Smooth muscle cell (in vitro differentiated cells): ENCODE data around the gene PHACTR1. TPM values are rescaled to one million over a fixed set of nuclear protein-coding genes. Genes with fewer than 3 reads are reported as not detected.

ENCODE experiments used
- DNase-seq: peaks from one replicate; lab custom pipeline; 2025; ENCODE audit not compliant: unreplicated experiment; lab: John Stamatoyannopoulos, UW
- H2AFZ ChIP-seq: fragments of 200-600 bp; sonication (generic); 2 replicates; pipeline ENCODE4 v1.6.0; 2016; ENCODE audit warnings: antibody characterized with exemption, low read depth, mild to moderate bottlenecking
- H3F3A ChIP-seq: fragments of 200-600 bp; sonication (generic); 2 replicates; pipeline ENCODE4 v1.6.0; 2017; ENCODE audit warnings: antibody characterized with exemption, low read depth
- H3K27ac ChIP-seq: fragments of 200-600 bp; sonication (generic); 2 replicates; pipeline ENCODE4 v1.5.1; 2016; ENCODE audit warnings: low read depth, mild to moderate bottlenecking
- H3K27me3 ChIP-seq: fragments of 200-600 bp; sonication (generic); 2 replicates; pipeline ENCODE4 v1.6.1; 2016; ENCODE audit warnings: low read depth, mild to moderate bottlenecking
- H3K36me3 ChIP-seq: fragments of 200-600 bp; sonication (generic); 2 replicates; pipeline ENCODE4 v1.5.1; 2016; ENCODE audit warnings: low read depth
- H3K4me1 ChIP-seq: fragments of 200-600 bp; sonication (generic); 2 replicates; pipeline ENCODE4 v1.5.1; 2016; ENCODE audit warnings: low read depth
- H3K4me2 ChIP-seq: fragments of 200-600 bp; sonication (generic); 2 replicates; pipeline ENCODE4 v1.6.0; 2016; ENCODE audit warnings: mild to moderate bottlenecking
- H3K4me3 ChIP-seq: fragments of 200-600 bp; sonication (generic); 2 replicates; pipeline ENCODE4 v1.5.1; 2016; ENCODE audit warnings: mild to moderate bottlenecking
- H3K79me2 ChIP-seq: fragments of 200-600 bp; sonication (generic); 2 replicates; pipeline ENCODE4 v1.6.0; 2016; ENCODE audit warnings: low read depth, mild to moderate bottlenecking
- H3K9ac ChIP-seq: fragments of 200-600 bp; sonication (generic); 2 replicates; pipeline ENCODE4 v1.6.0; 2016; ENCODE audit warnings: low read depth
- H3K9me3 ChIP-seq: fragments of 200-600 bp; sonication (generic); replicated peaks from 2 replicates; pipeline ENCODE4 v1.5.1; 2016; ENCODE audit warnings: low read depth
- H4K20me1 ChIP-seq: fragments of 200-600 bp; sonication (generic); 2 replicates; pipeline ENCODE4 v1.6.0; 2016; ENCODE audit warnings: low read depth
- WGBS: methylation state at CpG from one replicate; pipeline ENCODE4 v1.1.7; 2016; ENCODE audit warnings: low lambda C conversion rate; 5-methylcytosine and 5-hydroxymethylcytosine counted together
- polyA plus RNA-seq: library from polyadenylated mRNA; unstranded; fragments of >200 nt; fragmentation: Nextera tagmentation; extraction: Ambion mirVana; gene quantifications from 2 replicates; pipeline ENCODE4 v1.2.1, GENCODE V29; 2016
- total RNA-seq: library from RNA; depleted of rRNA; stranded (reverse); fragments of >200 nt; gene quantifications from 2 replicates; pipeline ENCODE4 v1.2.3, GENCODE V29; 2014
- TF ChIP-seq, protein P1 (sequence below): fragments of 200-600 bp; sonication (generic); IDR thresholded peaks from 2 replicates; pipeline ENCODE4 v1.5.1; 2017; ENCODE audit warnings: borderline replicate concordance, mild to moderate bottlenecking, antibody characterized with exemption; ENCODE audit not compliant: insufficient read depth, poor library complexity, severe bottlenecking

PHACTR1 gene
- total and polyA plus RNA-seq, 2 experiments from 2014 or later: 0.09 to 0.67 TPM

DNA sequence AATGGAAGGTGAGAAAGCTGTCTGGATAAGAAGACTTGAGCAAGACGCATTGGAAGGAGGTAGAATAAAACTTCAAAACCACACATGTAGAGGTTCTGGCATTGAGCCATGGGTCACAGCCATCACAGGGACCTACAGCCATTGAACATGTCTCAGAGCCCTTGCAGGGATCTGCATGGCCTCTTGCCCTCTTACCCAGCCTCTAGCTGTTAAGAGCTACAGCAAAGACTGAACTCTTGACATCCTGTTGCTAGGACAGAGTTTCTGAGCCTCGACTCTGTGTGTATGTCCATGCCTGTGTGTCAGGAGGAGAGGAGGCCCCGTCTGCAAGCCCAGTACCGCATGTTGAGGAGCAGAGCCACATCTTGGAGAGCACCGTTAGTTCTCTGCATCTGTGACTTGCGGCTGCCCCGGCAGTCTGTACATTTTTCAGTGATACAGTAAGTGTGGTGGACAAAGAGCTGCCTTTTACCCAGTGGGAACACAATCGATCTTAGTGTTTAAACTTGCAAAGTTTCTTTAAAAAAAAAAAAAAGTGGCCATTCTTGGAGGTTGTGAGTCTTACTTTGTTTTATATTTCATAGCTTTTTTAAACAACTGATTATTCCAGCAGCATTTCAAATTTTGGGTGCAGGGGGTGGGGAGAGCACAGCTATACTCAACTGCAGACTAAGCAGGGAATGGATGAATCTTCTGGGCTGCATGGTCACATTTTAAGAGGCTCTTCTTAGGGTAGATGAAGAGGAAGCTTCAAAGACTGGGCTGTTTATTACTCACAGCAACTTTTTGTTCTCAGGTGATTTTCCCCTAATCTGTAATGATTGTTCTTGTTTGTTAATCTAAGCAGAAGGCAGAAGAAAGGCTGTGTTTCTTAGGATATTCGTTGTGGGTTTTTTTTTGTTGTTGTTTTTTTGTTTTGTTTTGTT is 523.2 kb downstream of the PHACTR1 start:
- Histone ChIP-seq H3K36me3 (no peaks in the 10 kb centered on the region), H2AFZ (no peak overlapping the region), H3K4me3 (no peak overlapping the region), H3K79me2 (no peaks in the 10 kb centered on the region), H3K4me2 (no peak overlapping the region), H3K9ac (no peak overlapping the region), H4K20me1 (no peaks in the 10 kb centered on the region), H3K4me1 (no peaks in the 10 kb centered on the region), H3K27me3 (no peaks in the 10 kb centered on the region), H3K27ac (no peak overlapping the region), H3F3A (peaks cover 7% of the 10 kb centered on the region), H3K9me3 (no peaks in the 10 kb centered on the region)
- TF ChIP-seq, protein P1, sequence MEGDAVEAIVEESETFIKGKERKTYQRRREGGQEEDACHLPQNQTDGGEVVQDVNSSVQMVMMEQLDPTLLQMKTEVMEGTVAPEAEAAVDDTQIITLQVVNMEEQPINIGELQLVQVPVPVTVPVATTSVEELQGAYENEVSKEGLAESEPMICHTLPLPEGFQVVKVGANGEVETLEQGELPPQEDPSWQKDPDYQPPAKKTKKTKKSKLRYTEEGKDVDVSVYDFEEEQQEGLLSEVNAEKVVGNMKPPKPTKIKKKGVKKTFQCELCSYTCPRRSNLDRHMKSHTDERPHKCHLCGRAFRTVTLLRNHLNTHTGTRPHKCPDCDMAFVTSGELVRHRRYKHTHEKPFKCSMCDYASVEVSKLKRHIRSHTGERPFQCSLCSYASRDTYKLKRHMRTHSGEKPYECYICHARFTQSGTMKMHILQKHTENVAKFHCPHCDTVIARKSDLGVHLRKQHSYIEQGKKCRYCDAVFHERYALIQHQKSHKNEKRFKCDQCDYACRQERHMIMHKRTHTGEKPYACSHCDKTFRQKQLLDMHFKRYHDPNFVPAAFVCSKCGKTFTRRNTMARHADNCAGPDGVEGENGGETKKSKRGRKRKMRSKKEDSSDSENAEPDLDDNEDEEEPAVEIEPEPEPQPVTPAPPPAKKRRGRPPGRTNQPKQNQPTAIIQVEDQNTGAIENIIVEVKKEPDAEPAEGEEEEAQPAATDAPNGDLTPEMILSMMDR: no peak
- DNase-seq: no peak
- WGBS: 81% methylated on average over 9 of the region's 9 CpGs

DNA sequence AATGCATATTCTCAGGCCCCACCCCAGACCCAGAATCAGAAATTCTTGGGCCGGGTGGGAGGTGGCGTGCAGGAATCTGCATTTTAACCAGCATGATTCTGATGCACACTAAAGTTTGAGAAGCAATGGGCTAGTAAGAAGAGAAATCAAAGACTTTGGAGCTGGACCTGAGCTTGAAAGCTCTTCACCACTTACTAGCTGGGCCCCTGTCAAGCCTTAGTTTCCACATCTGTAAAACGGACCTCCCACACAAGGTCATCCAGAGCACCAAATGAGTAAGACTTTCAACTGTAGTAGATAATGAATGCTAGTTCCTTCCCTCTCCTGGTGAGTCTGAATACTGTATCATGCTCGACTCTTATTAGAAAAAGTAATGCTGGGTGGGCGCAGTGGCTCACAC is 524.8 kb downstream of the PHACTR1 start:
- no peak for DNase-seq
- Histone ChIP-seq H3K4me3 (no peak overlapping the region), H3K9ac (no peak overlapping the region), H3F3A (peaks cover 7% of the 10 kb centered on the region), H3K9me3 (no peaks in the 10 kb centered on the region), H3K36me3 (no peaks in the 10 kb centered on the region), H3K4me2 (no peak overlapping the region), H4K20me1 (no peaks in the 10 kb centered on the region), H3K27ac (no peak overlapping the region), H3K79me2 (no peaks in the 10 kb centered on the region), H3K4me1 (no peaks in the 10 kb centered on the region), H2AFZ (no peak overlapping the region), H3K27me3 (no peaks in the 10 kb centered on the region)
- TF ChIP-seq, protein P1: no peak
- WGBS: 95% methylated on average over 5 of the region's 5 CpGs

DNA sequence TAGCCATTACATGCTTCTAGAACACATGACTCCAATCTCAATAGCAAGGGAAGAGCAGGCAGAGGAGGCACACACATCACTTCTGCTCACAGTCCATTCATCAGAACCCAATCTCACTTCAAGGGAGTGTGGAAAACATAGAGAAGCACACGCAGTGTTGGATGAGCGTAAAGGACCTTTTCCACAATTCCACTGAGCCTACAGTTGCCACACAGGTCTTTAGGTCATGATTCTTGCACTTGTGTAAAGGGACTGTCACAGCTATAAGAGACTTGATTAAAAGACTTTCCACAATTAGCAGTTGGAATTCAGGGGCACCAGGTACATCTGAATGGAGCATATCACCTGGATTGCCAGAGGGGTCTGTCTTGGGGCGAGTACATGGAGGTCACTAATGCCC is 525.6 kb downstream of the PHACTR1 start:
- Histone ChIP-seq H3K4me3 (no peak overlapping the region), H4K20me1 (no peaks in the 10 kb centered on the region), H3K79me2 (no peaks in the 10 kb centered on the region), H2AFZ (no peak overlapping the region), H3K36me3 (no peaks in the 10 kb centered on the region), H3K27me3 (no peaks in the 10 kb centered on the region), H3F3A (peaks cover 7% of the 10 kb centered on the region), H3K9me3 (no peaks in the 10 kb centered on the region), H3K9ac (no peak overlapping the region), H3K4me1 (no peaks in the 10 kb centered on the region), H3K27ac (no peak overlapping the region), H3K4me2 (no peak overlapping the region)
- TF ChIP-seq, protein P1: no peak
- 97% methylated on average over 3 of the region's 3 CpGs for WGBS
- no peak for DNase-seq

DNA sequence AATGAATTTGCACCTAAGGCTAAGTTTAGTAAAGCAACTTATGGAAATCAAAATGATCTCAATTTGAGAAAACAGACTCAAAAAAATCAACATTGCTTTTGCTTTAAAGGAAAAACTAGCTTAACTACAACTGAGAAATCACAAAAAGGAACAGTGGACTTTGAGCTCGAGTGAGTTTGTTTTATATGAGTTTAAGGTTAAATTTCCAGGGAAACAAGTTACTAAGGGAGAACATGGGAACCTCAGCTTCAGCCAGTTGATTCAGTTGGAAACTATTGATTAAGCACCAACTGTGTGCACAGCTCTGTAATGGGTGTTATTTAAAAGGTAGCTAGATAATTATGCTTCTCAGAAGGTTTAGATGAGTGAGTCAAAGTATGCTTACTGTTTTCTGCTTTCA is 526.0 kb downstream of the PHACTR1 start:
- no peak overlapping the region for H2AFZ ChIP-seq
- DNase-seq: no peak
- no peaks in the 10 kb centered on the region for H3K36me3 ChIP-seq
- H3K27me3 ChIP-seq: no peaks in the 10 kb centered on the region
- H3K9me3 ChIP-seq: no peaks in the 10 kb centered on the region
- H3K4me1 ChIP-seq: no peaks in the 10 kb centered on the region
- no peaks in the 10 kb centered on the region for H3K79me2 ChIP-seq
- H4K20me1 ChIP-seq: no peaks in the 10 kb centered on the region
- TF ChIP-seq, protein P1: no peak
- H3K27ac ChIP-seq: no peak overlapping the region
- H3K4me2 ChIP-seq: peak overlapping the region; percentile 7
- 92% methylated on average over 1 of the region's 1 CpG for WGBS
- no peak overlapping the region for H3K4me3 ChIP-seq
- peaks cover 7% of the 10 kb centered on the region for H3F3A ChIP-seq
- H3K9ac ChIP-seq: no peak overlapping the region
